ENCODE data around the gene KIF6. TPM values are rescaled to one million over a fixed set of nuclear protein-coding genes. Genes with fewer than 3 reads are reported as not detected.

KIF6 gene
- total and polyA plus RNA-seq, 2 of the 8 experiments (the other 6 are each of a cell fraction or from before 2014, with no cell fraction given): 0.53 to 0.65 TPM

GRCh38 chr6:39400026-39400425 is 325.2 kb downstream of the KIF6 start:
- Histone ChIP-seq H3K4ac (replicated peaks; ENCODE audit: insufficient read length, low read depth, low read length) (no peak overlapping the region), H3K79me2 (ENCODE audit: control insufficient read depth in 1 of 2, insufficient read depth in 2 of 2, low read length in 2 of 2) (no peaks in the 10 kb centered on the region), H3K14ac (ENCODE audit: insufficient read length) (no peak overlapping the region), H3K56ac (replicated peaks; ENCODE audit: insufficient read length, low read depth, low read length) (no peak overlapping the region), H4K8ac (ENCODE audit: extremely low read depth, insufficient read depth, low read length) (no peak overlapping the region), H3K4me1 (replicated peaks in 1 of 4; ENCODE audit: control insufficient read depth in 3 of 4, insufficient read depth in 4 of 4, low read length in 3 of 4) (no peaks in the 10 kb centered on the region), H2BK15ac (ENCODE audit: low read length) (no peak overlapping the region), H2AFZ (ENCODE audit: low read length) (no peak overlapping the region), H2BK5ac (ENCODE audit: low read depth, low read length) (no peak overlapping the region), H3K36me3 (ENCODE audit: control insufficient read depth in 2 of 4, insufficient read depth in 4 of 4, low read length in 3 of 4) (no peaks in the 10 kb centered on the region), H3K27me3 (replicated peaks in 1 of 4; ENCODE audit: control insufficient read depth in 3 of 4, extremely low read depth in 1 of 4, insufficient read depth in 3 of 4, low read length in 3 of 4) (no peaks in the 10 kb centered on the region), H3K4me2 (ENCODE audit: insufficient read depth in 1 of 2, low read depth in 2 of 2, low read length in 2 of 2) (no peak overlapping the region), H4K20me1 (replicated peaks in 1 of 2; ENCODE audit: control insufficient read depth in 1 of 2, insufficient read depth in 2 of 2, low read length in 2 of 2) (no peaks in the 10 kb centered on the region), H3K27ac (ENCODE audit: low read depth, low read length) (no peak overlapping the region), H3K9me3 (ENCODE audit: insufficient read depth in 2 of 2, low read depth in 1 of 2, low read length in 1 of 2) (no peaks in the 10 kb centered on the region), H4K91ac (replicated peaks; ENCODE audit: insufficient read length, low read length) (no peak overlapping the region), H2BK12ac (ENCODE audit: low read depth, low read length) (no peak overlapping the region), H3K23me2 (ENCODE audit: low read depth, low read length) (no peaks in the 10 kb centered on the region), H3K23ac (ENCODE audit: insufficient read length) (no peak overlapping the region), H4K5ac (ENCODE audit: insufficient read length, low read depth, low read length) (no peak overlapping the region), H3K4me3 (ENCODE audit: extremely low read depth in 1 of 4, insufficient read depth in 2 of 4, low read depth in 3 of 4, low read length in 4 of 4) (no peak overlapping the region), H2BK20ac (ENCODE audit: low read length) (no peak overlapping the region), H3K9ac (replicated peaks in 1 of 4; ENCODE audit: extremely low read depth in 1 of 4, low read depth in 3 of 4, low read length in 3 of 4) (no peak overlapping the region), H2AK5ac (ENCODE audit: low read depth, low read length) (no peak overlapping the region), H3K18ac (ENCODE audit: extremely low read depth, low read length) (no peak overlapping the region), H3K79me1 (ENCODE audit: low read depth, low read length) (no peaks in the 10 kb centered on the region), H2BK120ac (replicated peaks; ENCODE audit: low read depth, low read length) (no peak overlapping the region)
- DNase-seq (ENCODE audit: low read depth in 1 of 2, low spot score in 2 of 2) (no peak), FAIRE-seq (no peak)
- TF ChIP-seq GTF2F1 (IDR thresholded peaks at IDR 0.05; ENCODE audit: borderline replicate concordance, low read depth, low read length): no peak
- TF ChIP-seq RAD21 (IDR thresholded peaks at IDR 0.05 in 1 of 2, conservative IDR thresholded peaks at IDR 0.05 in 1 of 2; ENCODE audit: low read depth in 2 of 2, low read length in 2 of 2): no peak
- no peak for TF ChIP-seq FOSL1 (IDR thresholded peaks at IDR 0.05; ENCODE audit: insufficient read depth, low read depth, low read length)
- TF ChIP-seq NRF1 (IDR thresholded peaks at IDR 0.05; ENCODE audit: low read depth, low read length): no peak
- ChIA-PET CTCF (ENCODE audit: partially characterized antibody) (interaction anchor here (0.8 to 5.6 kb wide), 5 partner anchors 12 to 391 kb away, joined by 3 to 30 read pairs (median 3); no protein-coding TSS in a partner anchor), POLR2A (ENCODE audit: partially characterized antibody) (no interaction called here)
- 83% methylated on average over 3 of the region's 3 CpGs; no CpG with 5 or more reads in 1 of the 2 experiments for WGBS, 2 experiments (ENCODE audit: extremely low coverage in 1 of 2, insufficient coverage in 1 of 2, insufficient read length in 1 of 2, insufficient replicate concordance in 2 of 2, low coverage in 1 of 2, low lambda C conversion rate in 2 of 2, missing lambda C conversion rate in 1 of 2)

Data from H1 (cell line).